ENCODE data around the gene GAS6.

GAS6 gene

DNA sequence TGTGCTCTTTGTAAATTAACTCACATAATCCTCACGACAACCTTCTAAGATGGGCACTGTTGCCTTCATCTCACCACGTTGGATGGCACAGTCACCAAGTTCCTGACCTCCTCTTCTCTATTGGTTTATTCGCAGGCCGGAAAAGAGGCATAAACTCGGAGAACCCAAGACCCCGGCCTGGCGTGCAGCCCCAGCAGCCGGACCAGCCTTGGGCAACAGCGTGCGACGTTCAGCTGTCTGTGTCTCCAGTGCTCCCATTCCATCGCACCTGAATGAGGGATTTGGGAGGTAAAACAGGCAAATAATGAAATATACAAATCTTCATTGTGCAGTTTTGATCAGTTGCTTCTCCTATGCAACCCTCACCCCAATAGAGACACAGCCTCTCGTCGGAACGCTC is 34.5 kb upstream of the GAS6 start:
- no peak for TF ChIP-seq ZNF274 (IDR thresholded peaks at IDR 0.05; ENCODE audit: low read depth, low read length)
- no peak overlapping the region for H3K4me3 ChIP-seq (ENCODE audit: low read length)

DNA sequence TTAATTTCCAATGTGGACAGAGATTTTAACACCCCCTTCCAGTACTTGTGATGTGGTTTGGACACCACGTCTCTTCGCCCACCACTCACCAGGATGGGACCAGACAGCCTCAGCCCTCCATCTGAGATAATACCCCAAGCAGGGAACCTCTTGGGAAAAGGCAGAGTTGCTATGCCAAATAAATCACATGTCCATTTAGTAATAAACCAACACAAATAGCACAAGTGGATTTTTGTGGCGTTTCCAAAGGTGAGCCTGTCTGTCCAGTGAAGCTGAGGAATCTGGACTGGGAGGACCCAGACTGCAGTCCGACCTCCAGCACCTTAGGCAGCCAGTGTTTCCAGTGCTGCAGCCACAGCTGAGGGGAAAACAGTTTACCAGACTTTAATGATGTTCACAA is 34.1 kb upstream of the GAS6 start:
- no peak for TF ChIP-seq ZNF274 (IDR thresholded peaks at IDR 0.05; ENCODE audit: low read depth, low read length)
- no peak overlapping the region for H3K4me3 ChIP-seq (ENCODE audit: low read length)

DNA sequence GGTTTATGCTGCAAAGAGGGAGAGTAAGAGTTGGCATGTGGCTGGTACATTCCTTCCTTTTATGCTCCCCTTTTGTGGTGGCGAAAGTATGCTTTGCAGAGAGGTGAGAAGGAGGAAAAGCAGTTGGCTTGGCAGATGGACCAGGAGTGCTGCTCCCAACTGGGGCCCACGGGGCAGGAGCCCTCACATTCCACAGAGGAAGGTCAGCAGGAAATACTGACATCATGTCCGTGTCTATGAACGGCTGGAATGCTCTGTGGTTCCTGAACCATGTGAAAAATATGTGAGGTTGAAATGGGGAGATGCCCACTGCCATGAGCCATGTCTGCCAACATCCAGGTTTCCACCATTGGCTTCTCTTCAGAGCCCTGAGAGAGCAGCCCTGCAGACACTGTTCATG is 33.3 kb upstream of the GAS6 start:
- no peak overlapping the region for H3K4me3 ChIP-seq (ENCODE audit: low read length)
- no peak for TF ChIP-seq ZNF274 (IDR thresholded peaks at IDR 0.05; ENCODE audit: low read depth, low read length)

DNA sequence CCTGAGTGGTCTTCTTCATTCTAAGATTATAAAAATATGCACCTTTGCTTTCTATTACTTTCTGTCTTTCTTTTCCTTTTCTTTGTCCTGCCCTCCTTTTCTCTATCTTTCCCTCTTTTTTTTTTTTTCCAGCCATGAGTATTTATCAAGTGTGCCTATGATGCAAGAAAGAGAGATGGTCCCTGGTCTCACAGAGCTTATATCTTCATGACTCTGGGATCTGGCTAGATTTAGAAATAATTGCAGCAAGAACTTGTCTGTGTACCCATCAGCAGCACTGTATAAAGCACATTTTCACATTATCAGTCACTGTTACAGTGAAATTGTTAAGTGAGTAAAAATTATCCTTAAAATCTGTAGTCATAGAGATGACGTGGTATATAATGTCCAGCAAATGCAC is 31.6 kb upstream of the GAS6 start:
- no peak overlapping the region for H3K4me3 ChIP-seq (ENCODE audit: low read length)
- TF ChIP-seq ZNF274 (IDR thresholded peaks at IDR 0.05; ENCODE audit: low read depth, low read length), result no peak

DNA sequence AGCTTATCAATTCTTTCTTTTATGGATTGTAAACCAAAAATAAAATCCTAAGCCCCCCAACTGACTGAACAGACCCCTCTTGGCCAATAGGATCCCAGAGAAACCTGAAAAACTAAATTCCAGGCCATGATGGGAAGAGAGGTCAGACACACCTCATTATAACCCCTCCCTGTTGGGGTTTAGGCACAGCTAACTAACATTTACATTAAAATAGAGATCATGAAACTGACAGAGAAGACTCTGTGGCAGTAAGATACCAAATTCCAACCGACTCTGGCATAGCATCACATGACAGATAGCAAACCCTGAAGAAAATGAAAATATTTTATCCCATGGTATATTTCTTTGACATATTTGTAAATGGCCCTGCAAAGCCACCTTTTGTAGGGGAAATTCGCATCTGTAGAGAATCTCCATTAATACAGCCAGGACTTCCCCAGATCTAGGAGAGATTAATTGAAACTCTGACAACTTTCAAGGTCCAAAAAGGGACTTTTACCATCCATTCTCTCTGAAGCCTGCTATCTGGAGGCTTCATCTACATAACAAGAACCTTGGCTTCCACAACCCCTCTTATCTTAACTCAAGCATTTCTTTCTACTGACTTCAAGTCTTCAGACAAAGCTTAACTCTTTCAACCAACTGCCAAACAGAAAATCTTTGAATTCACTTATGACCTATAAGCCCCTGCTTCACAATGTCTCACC is 27.1 kb upstream of the GAS6 start:
- TF ChIP-seq ZNF274 (IDR thresholded peaks at IDR 0.05; ENCODE audit: low read depth, low read length), result no peak

DNA sequence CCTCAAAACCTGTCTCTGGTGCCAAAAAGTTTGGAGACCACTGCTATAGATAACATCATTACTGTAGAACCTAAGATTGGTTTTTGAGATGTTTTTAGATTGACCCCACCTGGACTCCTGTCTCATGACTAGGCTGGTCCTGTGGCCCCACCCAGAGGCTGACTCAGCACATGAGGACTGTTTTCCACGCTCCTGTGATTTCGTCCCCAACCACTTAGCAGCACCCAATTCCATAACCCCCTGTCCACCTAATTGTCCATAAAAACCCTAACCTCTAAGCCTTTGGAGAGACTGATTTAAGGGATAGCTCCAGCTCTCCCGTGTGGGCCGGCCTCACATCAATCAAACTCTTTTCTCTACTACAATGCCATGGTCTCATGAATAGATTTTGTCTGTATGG is 25.6 kb upstream of the GAS6 start:
- no peak for TF ChIP-seq ZNF274 (IDR thresholded peaks at IDR 0.05; ENCODE audit: low read depth, low read length)
- H3K4me3 ChIP-seq (ENCODE audit: low read length), result no peak overlapping the region

More for the DNA sequence above, 27.1 kb upstream of the GAS6 start:
- H3K4me3 ChIP-seq (ENCODE audit: low read length), result no peak overlapping the region

DNA sequence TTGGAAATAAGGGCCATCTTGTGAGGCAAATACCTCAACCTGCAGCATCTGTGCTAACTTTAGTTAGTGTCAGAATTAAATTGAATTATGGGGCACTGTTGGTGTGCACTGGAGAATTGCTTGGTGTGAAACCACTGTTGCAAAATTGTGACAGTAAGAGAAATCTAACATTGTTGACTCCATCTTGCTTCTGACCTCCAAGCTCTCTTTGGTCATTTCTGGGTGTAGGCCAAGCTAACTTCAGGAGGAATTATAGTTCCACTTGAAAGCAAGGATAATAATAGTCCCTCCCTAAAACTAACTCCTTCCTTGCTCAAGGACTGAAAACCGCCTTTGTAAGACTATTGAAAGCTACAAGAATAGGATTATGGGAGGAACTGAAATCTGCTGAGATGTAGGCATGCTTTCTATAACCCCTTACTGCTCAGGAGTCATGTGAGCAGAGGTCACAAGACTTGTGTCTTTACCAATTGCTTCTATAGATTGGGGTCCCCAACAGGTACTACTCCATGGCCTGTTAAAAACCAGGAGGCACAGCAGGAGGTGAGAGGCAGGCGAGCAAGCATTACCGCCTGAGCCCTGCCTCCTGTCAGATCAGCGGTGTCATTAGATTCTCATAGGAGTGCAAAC is 24.9 kb upstream of the GAS6 start:
- no peak overlapping the region for H3K4me3 ChIP-seq (ENCODE audit: low read length)
- TF ChIP-seq ZNF274 (IDR thresholded peaks at IDR 0.05; ENCODE audit: low read depth, low read length), result no peak

DNA sequence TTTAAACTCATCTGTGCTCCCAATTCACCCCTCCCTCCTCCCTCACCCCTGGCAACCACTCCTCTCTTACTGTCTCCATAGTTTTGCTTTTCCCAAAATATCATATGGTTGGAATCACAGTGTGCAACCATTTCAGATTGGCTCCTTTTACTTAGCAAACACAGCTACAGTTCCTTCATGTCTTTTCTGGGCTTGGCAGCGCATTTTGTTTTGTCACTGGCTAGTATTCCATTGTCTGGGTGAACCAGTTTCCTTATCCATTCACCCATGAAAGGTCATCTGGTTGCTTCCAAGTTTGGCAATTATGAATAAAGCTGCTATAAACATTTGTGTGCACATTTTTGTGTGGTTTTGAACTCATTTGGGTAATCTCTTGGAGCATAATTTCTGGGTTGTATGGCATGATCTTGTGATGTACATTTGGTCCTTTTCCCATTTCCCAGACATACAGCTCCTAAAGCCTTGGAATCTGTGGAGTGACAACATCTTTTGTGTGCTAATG is 23.9 kb upstream of the GAS6 start:
- no peak for TF ChIP-seq ZNF274 (IDR thresholded peaks at IDR 0.05; ENCODE audit: low read depth, low read length)
- no peak overlapping the region for H3K4me3 ChIP-seq (ENCODE audit: low read length)

DNA sequence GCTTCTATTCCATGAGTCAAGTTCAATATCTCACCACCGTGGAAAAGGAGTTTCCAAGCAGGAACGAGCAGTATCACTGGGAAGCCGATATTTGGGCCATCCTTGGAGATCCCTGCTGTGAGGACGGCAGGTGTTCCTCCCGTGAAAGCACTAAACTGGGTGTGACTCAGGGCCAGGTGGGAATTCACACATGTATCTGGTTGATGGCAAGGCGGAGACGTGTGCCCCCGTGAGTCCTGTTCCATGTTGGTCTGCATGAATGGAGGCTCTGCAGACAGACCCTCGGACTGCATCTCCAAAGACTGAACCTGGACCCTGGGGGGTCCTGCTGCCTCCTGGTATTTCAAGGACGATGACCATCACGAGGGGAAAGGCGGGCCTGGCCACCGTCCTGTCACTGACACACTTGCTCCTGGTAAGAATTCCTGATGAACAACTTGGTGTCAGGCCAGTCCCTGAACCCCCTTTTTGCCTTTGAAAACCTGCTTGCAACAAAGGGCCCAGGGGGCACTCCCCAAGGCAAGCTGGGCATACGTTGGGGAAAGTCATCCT is 22.8 kb upstream of the GAS6 start:
- TF ChIP-seq ZNF274 (IDR thresholded peaks at IDR 0.05; ENCODE audit: low read depth, low read length), result no peak
- H3K4me3 ChIP-seq (ENCODE audit: low read length), result no peak overlapping the region

DNA sequence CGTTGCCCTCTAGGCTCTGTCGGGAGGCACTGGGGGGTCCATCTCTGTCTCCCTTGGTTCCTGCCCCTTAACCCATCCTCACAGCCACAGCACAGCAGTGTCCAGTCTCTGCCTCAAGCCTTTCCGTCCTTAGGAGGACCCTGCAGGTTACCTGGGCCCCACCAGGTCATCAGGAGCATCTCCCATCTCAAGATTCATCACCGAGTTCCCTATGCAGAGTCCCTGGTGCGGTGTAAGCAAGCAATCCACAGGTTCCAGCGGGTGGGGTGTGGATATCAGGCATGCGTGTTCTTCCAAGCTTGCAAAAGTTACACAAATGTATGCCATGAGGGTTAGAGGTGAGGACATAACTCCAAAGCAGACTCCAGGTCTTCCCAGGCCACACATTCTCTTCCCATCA is 20.9 kb upstream of the GAS6 start:
- no peak overlapping the region for H3K4me3 ChIP-seq (ENCODE audit: low read length)
- no peak for TF ChIP-seq ZNF274 (IDR thresholded peaks at IDR 0.05; ENCODE audit: low read depth, low read length)

DNA sequence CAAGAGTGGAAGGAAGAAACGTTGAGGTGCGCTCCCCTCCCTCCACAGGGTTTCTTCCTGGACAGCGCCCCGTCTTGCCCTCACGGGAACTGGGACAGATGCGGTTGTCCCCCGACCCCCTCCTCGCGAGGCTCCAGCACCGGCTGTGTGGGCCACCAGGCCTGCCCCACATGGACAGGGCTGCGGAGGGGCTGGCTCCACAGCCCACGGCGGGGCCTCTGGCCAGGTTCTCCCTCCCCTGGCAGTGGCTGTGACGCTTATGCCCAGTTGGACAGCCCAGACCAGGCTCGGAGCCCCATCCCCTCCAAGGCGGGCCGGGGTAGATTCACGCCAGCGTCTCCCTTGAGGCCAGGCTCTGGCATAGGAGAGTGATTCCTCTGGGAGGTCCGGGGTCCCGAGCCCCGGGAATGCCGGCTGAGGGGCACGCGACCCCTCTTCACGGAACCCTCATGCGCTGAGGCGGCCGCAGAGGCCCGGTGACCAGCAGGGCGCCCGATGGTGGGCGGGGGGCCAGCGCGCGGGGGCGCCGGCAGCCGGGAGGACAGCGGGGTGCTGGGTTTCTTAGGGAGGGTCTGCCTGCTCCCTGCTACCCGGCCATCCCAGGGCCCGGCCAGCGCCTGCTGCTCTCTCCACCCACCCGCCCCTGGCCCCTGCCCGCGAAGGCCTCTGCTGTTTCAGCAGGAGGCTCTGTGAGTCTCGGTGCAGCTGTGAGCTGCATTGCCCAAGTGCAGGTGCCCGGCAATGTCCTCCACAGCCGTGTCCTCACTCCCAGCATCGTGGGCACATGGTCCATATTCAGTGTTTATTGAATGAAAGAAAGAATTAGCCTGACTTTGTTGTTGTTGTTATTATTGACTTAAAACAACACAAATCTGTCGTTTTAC is 20.3 kb upstream of the GAS6 start:
- TF ChIP-seq ZNF274 (IDR thresholded peaks at IDR 0.05; ENCODE audit: low read depth, low read length), result no peak
- no peak overlapping the region for H3K4me3 ChIP-seq (ENCODE audit: low read length)

DNA sequence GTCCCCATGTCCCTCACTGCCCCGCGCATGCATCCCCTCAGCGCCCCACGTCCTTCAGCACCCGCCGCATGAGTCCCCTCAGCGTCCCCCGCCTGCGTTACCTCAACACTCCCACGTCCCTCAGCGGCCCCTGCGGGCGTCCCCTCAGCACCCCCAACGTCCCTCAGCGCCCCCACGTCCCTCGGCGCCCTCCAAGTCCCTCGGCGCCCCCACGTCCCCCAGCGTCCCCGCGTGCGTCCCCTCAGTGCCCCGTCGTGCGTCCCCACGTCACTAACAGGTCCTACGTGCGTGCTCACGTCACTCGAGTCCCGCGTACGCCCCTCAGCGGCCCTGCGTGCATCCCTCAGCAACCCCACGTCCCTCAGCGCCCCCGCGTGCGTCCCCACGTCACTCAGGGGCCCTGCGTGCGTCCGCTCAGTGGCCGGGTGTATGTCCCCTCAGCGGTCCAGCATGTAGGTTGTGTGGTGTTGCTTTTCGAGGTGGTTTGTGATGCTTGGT is 19.5 kb upstream of the GAS6 start:
- no peak for TF ChIP-seq ZNF274 (IDR thresholded peaks at IDR 0.05; ENCODE audit: low read depth, low read length)

DNA sequence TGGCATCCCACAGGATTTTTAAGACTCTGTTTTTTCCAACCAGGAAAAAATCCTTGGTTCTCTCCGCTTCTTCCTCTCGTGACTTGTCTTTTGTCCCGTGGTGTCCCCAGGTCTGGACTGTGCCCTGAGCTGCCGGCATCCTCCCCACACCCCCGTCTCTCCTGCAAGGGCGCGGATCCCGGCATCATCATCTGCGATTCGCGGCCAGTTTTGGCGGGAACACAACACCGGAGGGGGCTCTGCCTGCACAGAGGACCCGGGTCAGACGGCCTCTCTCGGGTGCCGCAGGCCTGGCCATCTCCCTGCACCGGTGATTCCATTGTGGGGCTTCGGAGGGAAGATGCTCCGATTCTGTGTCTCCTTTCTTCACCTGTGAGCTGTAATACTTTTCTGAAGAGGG is 18.8 kb upstream of the GAS6 start:
- no peak overlapping the region for H3K4me3 ChIP-seq (ENCODE audit: low read length)
- TF ChIP-seq ZNF274 (IDR thresholded peaks at IDR 0.05; ENCODE audit: low read depth, low read length), result no peak

More for the DNA sequence above, 19.5 kb upstream of the GAS6 start:
- no peak overlapping the region for H3K4me3 ChIP-seq (ENCODE audit: low read length)

DNA sequence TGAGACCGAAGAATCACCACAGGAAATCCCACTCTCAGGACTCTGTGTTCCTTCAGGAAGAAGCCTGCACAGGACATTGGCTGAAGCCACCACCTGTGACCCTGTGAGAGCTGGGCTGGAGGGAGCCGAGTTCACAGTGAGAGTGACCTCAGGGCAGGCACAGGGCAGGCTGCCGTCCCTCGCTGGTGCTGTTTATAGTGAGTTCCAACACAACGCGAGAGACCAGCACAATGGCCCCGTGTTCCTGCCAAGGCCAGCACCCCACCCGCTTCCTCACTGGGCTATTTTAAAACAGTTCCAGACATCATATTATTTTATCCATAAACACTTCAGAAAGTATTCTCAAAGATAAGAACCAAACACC is 18.4 kb upstream of the GAS6 start:
- TF ChIP-seq ZNF274 (IDR thresholded peaks at IDR 0.05; ENCODE audit: low read depth, low read length), result no peak

More for the DNA sequence above, 18.4 kb upstream of the GAS6 start:
- H3K4me3 ChIP-seq (ENCODE audit: low read length), result no peak overlapping the region
